Endothelial cell of umbilical vein (primary cell): ENCODE measurements around the gene KISS1R. TPM values are rescaled to one million over a fixed set of nuclear protein-coding genes. Genes with fewer than 3 reads are reported as not detected.

ENCODE experiments used
- BruUV-seq: library from RNA; stranded (reverse); fragments of 400-500 nt; replicated peaks from 2 replicates; lab custom pipeline; 2021; lab: Mats Ljungman, UMichigan
- CTCF ChIA-PET: fragments of 300-600, 350-600 bp; sonication (Branson Sonifier 250); formaldehyde crosslinking; loops from one replicate; lab custom pipeline; 2021; ENCODE audit warnings: antibody characterized with exemption, inconsistent platforms; lab: Charles Lee
- POLR2A ChIA-PET: fragments of 300-600, 350-600 bp; sonication (Branson Sonifier 250); formaldehyde crosslinking; loops from one replicate; lab custom pipeline; 2021; ENCODE audit warnings: antibody characterized with exemption, inconsistent platforms; lab: Charles Lee
- DNase-seq: peaks from one replicate; pipeline ENCODE4 v3.0.0-alpha.2; 2011; ENCODE audit warnings: low read depth, low spot score
- FAIRE-seq: peaks from 2 replicates; lab custom pipeline; 2011; peaks lifted over from hg19 to GRCh38; lab: Jason Lieb, UNC
- H2AFZ ChIP-seq: 2 replicates; pipeline ENCODE4 v1.6.0; 2012; ENCODE audit warnings: low read depth, low read length, control low read depth, inconsistent platforms
- H3K27ac ChIP-seq: 2 replicates; pipeline ENCODE4 v1.5.1; 2011; ENCODE audit warnings: low read depth, mild to moderate bottlenecking, control low read depth, low read length, moderate library complexity; ENCODE audit not compliant: insufficient read depth
- H3K27me3 ChIP-seq, 2 experiments: 2 replicates each; pipeline versions ENCODE4 v1.6.0 to v1.6.1; 2011; ENCODE audit warnings: low read length in 2 of 2, mixed read lengths in 1 of 2; ENCODE audit not compliant: control insufficient read depth in 2 of 2, insufficient read depth in 2 of 2
- H3K36me3 ChIP-seq, 2 experiments: 2 replicates in 1 of 2; 3 replicates in 1 of 2; pipeline ENCODE4 v1.5.1; 2011; ENCODE audit warnings: low read length in 2 of 2, mild to moderate bottlenecking in 1 of 2, moderate library complexity in 1 of 2; ENCODE audit not compliant: control insufficient read depth in 2 of 2, insufficient read depth in 2 of 2; ENCODE audit errors: extremely low read depth in 1 of 2
- H3K4me1 ChIP-seq: 3 replicates; pipeline ENCODE4 v1.5.1; 2011; ENCODE audit warnings: mild to moderate bottlenecking, low read length; ENCODE audit not compliant: control insufficient read depth, insufficient read depth; ENCODE audit errors: extremely low read depth
- H3K4me2 ChIP-seq: 2 replicates; pipeline ENCODE4 v1.6.1; 2011; ENCODE audit warnings: low read length, control low read depth, mixed read lengths; ENCODE audit not compliant: insufficient read depth
- H3K4me3 ChIP-seq, 3 experiments: fragments of 200-600 bp in 1 of 3; sonication (generic), shearing (Covaris generic) in 1 of 3; replicated peaks in 1 of 3; 2 replicates each; pipeline ENCODE4 v1.5.1; 2011 to 2016; ENCODE audit warnings: control low read depth in 3 of 3, low read length in 3 of 3, mild to moderate bottlenecking in 2 of 3, inconsistent platforms in 1 of 3, low read depth in 1 of 3, moderate library complexity in 1 of 3; ENCODE audit not compliant: insufficient read depth in 1 of 3
- H3K79me2 ChIP-seq: 2 replicates; pipeline ENCODE4 v1.6.0; 2012; ENCODE audit warnings: low read length, inconsistent platforms; ENCODE audit not compliant: control insufficient read depth, insufficient read depth
- H3K9ac ChIP-seq: replicated peaks from 2 replicates; pipeline ENCODE3; 2011; ENCODE audit warnings: low read length, control low read depth; ENCODE audit not compliant: insufficient read depth; ENCODE audit errors: extremely low read depth
- H3K9me1 ChIP-seq: replicated peaks from 3 replicates; pipeline ENCODE4 v1.6.0; 2011; ENCODE audit warnings: mild to moderate bottlenecking, low read length; ENCODE audit not compliant: control insufficient read depth, insufficient read depth; ENCODE audit errors: extremely low read depth
- H3K9me3 ChIP-seq: replicated peaks from 2 replicates; pipeline ENCODE4 v1.5.1; 2012; ENCODE audit warnings: low read length, inconsistent platforms; ENCODE audit not compliant: control insufficient read depth, insufficient read depth
- H4K20me1 ChIP-seq: replicated peaks from 2 replicates; pipeline ENCODE3; 2011; ENCODE audit warnings: mild to moderate bottlenecking, low read length; ENCODE audit not compliant: control insufficient read depth, insufficient read depth; ENCODE audit errors: extremely low read depth
- EZH2 ChIP-seq: IDR thresholded peaks from 2 replicates; pipeline ENCODE4 v1.6.1; 2012; ENCODE audit warnings: borderline replicate concordance, low read depth, mild to moderate bottlenecking, moderate library complexity, low read length, inconsistent platforms; ENCODE audit not compliant: severe bottlenecking
- FOS ChIP-seq: IDR thresholded peaks from 2 replicates; pipeline ENCODE4 v1.6.1; 2011; ENCODE audit warnings: mild to moderate bottlenecking, low read length, moderate library complexity, borderline replicate concordance; ENCODE audit not compliant: insufficient read depth
- GATA2 ChIP-seq: IDR thresholded peaks from 2 replicates; pipeline ENCODE4 v1.7.0; 2011; ENCODE audit warnings: low read depth, mild to moderate bottlenecking, moderate library complexity, mixed read lengths, low read length; ENCODE audit not compliant: insufficient read length, insufficient read depth
- JUN ChIP-seq: IDR thresholded peaks from 2 replicates; pipeline ENCODE4 v1.6.1; 2011; ENCODE audit warnings: borderline replicate concordance, low read depth; ENCODE audit not compliant: insufficient read length, insufficient read depth
- MYC ChIP-seq: IDR thresholded peaks from one replicate; pipeline ENCODE4 v1.6.1; 2011; ENCODE audit warnings: mild to moderate bottlenecking, low read depth, low read length
- POLR2A ChIP-seq: IDR thresholded peaks from 2 replicates; pipeline ENCODE4 v1.6.1; 2012; ENCODE audit warnings: low read depth, mild to moderate bottlenecking, control low read depth, low read length
- POLR2AphosphoS5 ChIP-seq: IDR thresholded peaks from 2 replicates; pipeline ENCODE4 v1.6.1; 2012; ENCODE audit warnings: low read depth, mild to moderate bottlenecking, control low read depth, low read length, moderate library complexity; ENCODE audit not compliant: insufficient read depth
- dilution Hi-C: fragments of 300-500 bp; cut with MboI; formaldehyde crosslinking; loops from one replicate; pipeline ENCODE4 v1.15.0; 2019; ENCODE audit warnings: low sequenced_read_pairs; ENCODE audit not compliant: extremely low pct_ligation_motif_present
- intact Hi-C: fragments of 100-400 bp; cut with micrococcal nuclease; formaldehyde crosslinking; loops from one replicate; pipeline ENCODE4 v1.10.0; 2022
- polyA plus RNA-seq, 4 experiments: library from polyadenylated mRNA; depleted of rRNA in 3 of 4; stranded (reverse) in 3 of 4; unstranded in 1 of 4; fragments of >200 nt; gene quantifications; 2 replicates each; pipeline versions ENCODE4 v1.2.1 to v1.2.3, GENCODE V29; 2011 to 2012; ENCODE audit warnings: missing spikeins in 1 of 4
- total RNA-seq: library from RNA; stranded (reverse); gene quantifications from 2 replicates; pipeline ENCODE4 v1.2.3, GENCODE V29; 2021
- TF ChIP-seq, protein P1 (sequence below), 2 donors: IDR thresholded peaks; 1 replicate in 1 of 2; 2 replicates in 1 of 2; pipeline ENCODE4 v1.5.1; 2011; ENCODE audit warnings: low read length in 2 of 2, mild to moderate bottlenecking in 2 of 2, moderate library complexity in 2 of 2, control low read depth in 1 of 2, inconsistent platforms in 1 of 2, low read depth in 1 of 2; ENCODE audit not compliant: insufficient read depth in 1 of 2; ENCODE audit errors: extremely low read depth in 1 of 2
- TF ChIP-seq, protein P2 (sequence below): IDR thresholded peaks from 2 replicates; pipeline ENCODE4 v1.6.1; 2011; ENCODE audit not compliant: insufficient read depth, insufficient read length

KISS1R gene
- total and polyA plus RNA-seq, 2 donors (not counting 3 experiments of a cell fraction or from before 2014, with no cell fraction given), result not detected

DNA sequence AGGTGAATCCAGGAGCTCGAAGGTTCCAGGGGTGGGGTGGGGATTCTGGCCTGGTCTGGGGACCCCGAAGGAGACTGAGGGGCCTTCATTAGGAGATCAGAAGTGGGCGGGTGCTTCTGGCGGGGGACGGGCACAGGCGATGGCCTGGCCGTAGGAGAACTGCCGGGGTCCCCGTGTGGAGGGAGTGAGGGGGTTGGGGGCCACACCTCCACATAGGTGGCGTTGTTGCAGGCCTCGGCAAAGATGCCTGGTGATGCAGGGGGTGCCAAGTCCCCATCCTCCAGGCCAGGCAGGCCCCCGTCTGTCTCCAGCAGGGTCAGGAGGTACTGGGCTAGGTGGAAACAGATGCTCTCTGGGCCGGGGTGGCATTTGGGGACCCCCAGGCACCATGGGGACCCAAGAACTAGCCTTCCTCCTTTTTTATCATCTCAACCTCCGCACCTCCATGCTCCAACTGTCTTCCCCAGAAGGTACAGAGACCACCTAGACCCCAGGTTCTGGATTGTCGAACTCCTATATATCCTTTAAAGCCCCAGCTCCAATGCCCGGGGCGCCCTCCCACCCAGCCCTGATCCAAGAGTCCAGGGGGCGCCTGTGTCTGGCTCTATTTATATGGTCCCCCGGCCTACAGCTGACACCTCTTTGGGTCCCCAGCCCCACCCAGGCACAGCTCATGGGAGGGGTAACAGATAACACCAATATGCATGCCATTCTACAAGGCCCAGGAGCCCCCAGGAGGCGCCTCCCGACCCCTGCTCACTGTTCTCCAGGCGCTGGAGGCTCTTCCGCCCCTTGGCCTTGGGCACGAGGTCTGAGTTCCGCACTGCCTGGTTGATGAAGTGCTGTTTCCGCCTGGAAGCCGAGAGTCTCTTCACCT, 15.7 kb upstream of the KISS1R start:
- H3K4me2 ChIP-seq, result no peak overlapping the region
- no TSS peak for BruUV-seq
- POLR2A ChIA-PET, result interaction anchor here (1.2 kb wide), 1 partner anchor 9 kb away, joined by 4 read pairs; no protein-coding TSS in a partner anchor
- intact Hi-C loops, result no loop called here
- no peak for FAIRE-seq
- CTCF ChIA-PET, result interaction anchor here (0.6 kb wide), 1 partner anchor 8 kb away, joined by 3 read pairs; the partner anchor contains the start of genes MED16 and RNU6-9
- no peaks in the 10 kb centered on the region for H4K20me1 ChIP-seq
- no peaks in the 10 kb centered on the region for H3K27me3 ChIP-seq
- H3K9me3 ChIP-seq, result no peaks in the 10 kb centered on the region
- TF ChIP-seq GATA2, result no peak
- no peak for TF ChIP-seq POLR2A
- no peak for TF ChIP-seq MYC
- TF ChIP-seq JUN, result no peak
- TF ChIP-seq EZH2, result no peak
- TF ChIP-seq, protein P1, sequence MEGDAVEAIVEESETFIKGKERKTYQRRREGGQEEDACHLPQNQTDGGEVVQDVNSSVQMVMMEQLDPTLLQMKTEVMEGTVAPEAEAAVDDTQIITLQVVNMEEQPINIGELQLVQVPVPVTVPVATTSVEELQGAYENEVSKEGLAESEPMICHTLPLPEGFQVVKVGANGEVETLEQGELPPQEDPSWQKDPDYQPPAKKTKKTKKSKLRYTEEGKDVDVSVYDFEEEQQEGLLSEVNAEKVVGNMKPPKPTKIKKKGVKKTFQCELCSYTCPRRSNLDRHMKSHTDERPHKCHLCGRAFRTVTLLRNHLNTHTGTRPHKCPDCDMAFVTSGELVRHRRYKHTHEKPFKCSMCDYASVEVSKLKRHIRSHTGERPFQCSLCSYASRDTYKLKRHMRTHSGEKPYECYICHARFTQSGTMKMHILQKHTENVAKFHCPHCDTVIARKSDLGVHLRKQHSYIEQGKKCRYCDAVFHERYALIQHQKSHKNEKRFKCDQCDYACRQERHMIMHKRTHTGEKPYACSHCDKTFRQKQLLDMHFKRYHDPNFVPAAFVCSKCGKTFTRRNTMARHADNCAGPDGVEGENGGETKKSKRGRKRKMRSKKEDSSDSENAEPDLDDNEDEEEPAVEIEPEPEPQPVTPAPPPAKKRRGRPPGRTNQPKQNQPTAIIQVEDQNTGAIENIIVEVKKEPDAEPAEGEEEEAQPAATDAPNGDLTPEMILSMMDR (IDR thresholded peaks at IDR 0.05; ENCODE audit: extremely low read depth in 1 of 2, insufficient read depth in 1 of 2, low read depth in 1 of 2, low read length in 2 of 2), result no peak
- TF ChIP-seq FOS, result no peak
- no peak for TF ChIP-seq POLR2AphosphoS5
- TF ChIP-seq, protein P2, sequence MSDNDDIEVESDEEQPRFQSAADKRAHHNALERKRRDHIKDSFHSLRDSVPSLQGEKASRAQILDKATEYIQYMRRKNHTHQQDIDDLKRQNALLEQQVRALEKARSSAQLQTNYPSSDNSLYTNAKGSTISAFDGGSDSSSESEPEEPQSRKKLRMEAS, result no peak
- H2AFZ ChIP-seq, result no peak overlapping the region
- H3K79me2 ChIP-seq, result no peaks in the 10 kb centered on the region
- no peak overlapping the region for H3K27ac ChIP-seq
- H3K4me1 ChIP-seq, result no peaks in the 10 kb centered on the region
- DNase-seq, result no peak
- H3K9ac ChIP-seq, result no peak overlapping the region
- no peak overlapping the region for H3K4me3 ChIP-seq
- dilution Hi-C loops, result no loop called here
- peaks cover 0 to 11% of the 10 kb centered on the region in 2 experiments for H3K36me3 ChIP-seq
- no peaks in the 10 kb centered on the region for H3K9me1 ChIP-seq
